ENCODE measurements around the gene GLRA1.

Gene GLRA1

DNA sequence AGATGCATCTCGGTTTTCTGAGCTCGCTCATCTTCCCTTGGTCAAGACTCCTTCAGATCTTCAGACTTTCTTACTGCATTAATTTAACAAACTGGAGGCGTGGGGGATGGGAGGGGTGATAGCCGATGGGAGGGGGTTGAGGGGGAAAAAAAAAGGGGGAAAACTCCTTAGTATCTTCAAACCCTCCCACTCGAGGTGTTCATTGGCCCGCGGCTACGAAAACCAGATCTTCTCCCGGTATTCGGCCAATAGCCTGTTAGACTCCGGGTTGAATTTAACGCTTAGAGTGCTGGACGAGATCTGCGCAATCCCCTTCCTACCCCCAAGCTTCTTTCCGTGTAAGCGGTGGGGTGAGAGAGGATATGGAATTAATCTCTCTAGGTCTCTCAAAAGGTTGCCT is 689 bp upstream of the GLRA1 start:
- TF ChIP-seq, protein P1, sequence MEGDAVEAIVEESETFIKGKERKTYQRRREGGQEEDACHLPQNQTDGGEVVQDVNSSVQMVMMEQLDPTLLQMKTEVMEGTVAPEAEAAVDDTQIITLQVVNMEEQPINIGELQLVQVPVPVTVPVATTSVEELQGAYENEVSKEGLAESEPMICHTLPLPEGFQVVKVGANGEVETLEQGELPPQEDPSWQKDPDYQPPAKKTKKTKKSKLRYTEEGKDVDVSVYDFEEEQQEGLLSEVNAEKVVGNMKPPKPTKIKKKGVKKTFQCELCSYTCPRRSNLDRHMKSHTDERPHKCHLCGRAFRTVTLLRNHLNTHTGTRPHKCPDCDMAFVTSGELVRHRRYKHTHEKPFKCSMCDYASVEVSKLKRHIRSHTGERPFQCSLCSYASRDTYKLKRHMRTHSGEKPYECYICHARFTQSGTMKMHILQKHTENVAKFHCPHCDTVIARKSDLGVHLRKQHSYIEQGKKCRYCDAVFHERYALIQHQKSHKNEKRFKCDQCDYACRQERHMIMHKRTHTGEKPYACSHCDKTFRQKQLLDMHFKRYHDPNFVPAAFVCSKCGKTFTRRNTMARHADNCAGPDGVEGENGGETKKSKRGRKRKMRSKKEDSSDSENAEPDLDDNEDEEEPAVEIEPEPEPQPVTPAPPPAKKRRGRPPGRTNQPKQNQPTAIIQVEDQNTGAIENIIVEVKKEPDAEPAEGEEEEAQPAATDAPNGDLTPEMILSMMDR (IDR thresholded peaks at IDR 0.05; ENCODE audit: low read depth, low read length, missing control alignments) = no peak
- no peak for DNase-seq (ENCODE audit: extremely low read depth, low read depth)
- no peak overlapping the region for H3K4me3 ChIP-seq (replicated peaks; ENCODE audit: low read depth, low read length)

DNA sequence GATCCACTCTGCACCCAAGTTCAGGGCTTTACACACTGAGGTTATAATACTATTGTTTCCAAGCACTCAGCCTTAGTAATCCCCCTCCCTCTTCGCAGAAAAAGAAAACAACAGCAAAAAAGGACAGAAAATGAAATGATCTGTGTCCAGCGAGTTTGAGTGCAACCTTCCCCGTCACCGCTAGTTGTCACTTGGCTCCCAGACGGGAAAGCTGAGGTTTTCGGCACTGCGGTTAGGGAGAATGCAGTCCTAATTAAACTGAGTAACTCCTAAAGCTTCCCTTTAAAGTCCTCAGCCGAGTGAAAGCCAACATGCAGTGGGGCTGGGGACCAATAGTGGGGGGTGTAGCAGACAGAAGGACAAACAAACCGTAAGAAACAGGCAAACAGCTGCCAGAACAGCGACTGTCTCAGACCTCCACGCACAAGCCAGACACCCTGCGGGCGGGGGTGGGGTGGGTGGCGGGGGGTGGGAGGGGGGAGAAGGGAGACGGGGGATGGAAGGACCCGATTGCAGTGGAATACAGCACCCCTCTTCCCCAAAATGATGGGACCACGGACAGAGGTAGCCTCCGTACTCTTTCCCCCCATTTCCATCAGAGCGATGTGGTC is 680 bp downstream of the GLRA1 start:
- DNase-seq (ENCODE audit: extremely low read depth, low read depth) = no peak
- TF ChIP-seq, protein P1 (IDR thresholded peaks at IDR 0.05; ENCODE audit: low read depth, low read length, missing control alignments) = peak; percentile 37
- no peak overlapping the region for H3K4me3 ChIP-seq (replicated peaks; ENCODE audit: low read depth, low read length)

DNA sequence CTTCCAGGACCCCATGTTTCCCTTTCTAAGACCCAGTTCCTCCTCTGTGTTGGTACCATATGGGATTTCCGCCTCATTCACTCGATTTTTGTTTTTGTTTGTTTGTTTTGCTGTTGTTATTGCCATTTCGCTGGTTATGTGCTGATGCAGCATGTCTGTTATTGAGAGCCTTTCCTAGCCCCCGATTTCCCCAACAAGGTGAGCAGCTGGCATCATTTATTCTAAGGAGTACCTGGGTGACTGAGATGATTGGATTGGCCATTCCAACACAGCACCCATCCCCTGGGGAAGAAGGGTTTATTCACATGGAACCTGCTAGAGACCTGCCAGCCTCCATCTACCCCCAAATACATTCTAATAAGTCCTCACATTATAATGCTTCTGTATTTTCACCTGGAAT is 2.7 kb downstream of the GLRA1 start:
- DNase-seq (ENCODE audit: extremely low read depth, low read depth) = no peak
- TF ChIP-seq, protein P1 (IDR thresholded peaks at IDR 0.05; ENCODE audit: low read depth, low read length, missing control alignments) = no peak

DNA sequence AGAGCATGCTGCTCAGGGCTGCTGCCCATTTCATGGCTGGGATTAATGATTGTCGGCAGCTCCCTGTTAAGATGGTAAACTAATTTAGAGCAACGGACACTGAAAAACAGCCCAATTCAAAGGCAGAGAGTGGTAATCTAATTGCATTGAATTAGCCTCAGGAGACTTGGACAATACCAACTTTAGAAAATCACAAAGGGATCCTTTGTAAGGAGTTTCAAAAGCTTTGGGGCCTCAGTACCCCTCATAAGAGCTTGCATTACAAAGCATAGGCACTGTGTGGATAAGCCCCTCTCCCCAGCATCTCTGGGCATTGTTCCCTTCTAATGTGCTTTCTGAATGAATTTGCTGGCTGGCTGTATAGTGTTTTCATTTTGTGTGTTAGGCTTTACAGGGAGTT is 6.7 kb downstream of the GLRA1 start:
- DNase-seq (ENCODE audit: extremely low read depth, low read depth) = no peak
- H3K4me3 ChIP-seq (replicated peaks; ENCODE audit: low read depth, low read length) = no peak overlapping the region
- TF ChIP-seq, protein P1 (IDR thresholded peaks at IDR 0.05; ENCODE audit: low read depth, low read length, missing control alignments) = no peak

More for the DNA sequence above, 2.7 kb downstream of the GLRA1 start:
- no peak overlapping the region for H3K4me3 ChIP-seq (replicated peaks; ENCODE audit: low read depth, low read length)

DNA sequence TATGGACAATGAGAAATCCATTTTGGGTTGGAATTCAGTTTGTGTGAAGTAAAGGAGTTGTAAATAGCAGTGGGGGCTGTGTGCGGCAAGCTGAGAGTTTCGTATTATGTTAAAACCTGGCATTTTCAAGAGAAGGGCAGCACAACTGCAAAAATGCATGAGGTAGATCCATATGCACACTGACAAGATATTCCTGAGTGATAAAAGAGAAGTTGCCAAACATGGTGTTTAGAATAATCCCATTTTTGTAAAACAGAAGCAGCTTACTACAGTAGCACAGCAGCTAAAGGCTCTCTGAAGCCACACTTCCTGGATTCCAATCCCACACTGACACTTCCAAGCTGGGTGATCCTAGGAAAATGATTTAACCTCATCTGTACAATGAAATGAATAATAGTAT is 11.2 kb downstream of the GLRA1 start:
- H3K4me3 ChIP-seq (replicated peaks; ENCODE audit: low read depth, low read length) = no peak overlapping the region
- TF ChIP-seq, protein P1 (IDR thresholded peaks at IDR 0.05; ENCODE audit: low read depth, low read length, missing control alignments) = no peak
- no peak for DNase-seq (ENCODE audit: extremely low read depth, low read depth)

DNA sequence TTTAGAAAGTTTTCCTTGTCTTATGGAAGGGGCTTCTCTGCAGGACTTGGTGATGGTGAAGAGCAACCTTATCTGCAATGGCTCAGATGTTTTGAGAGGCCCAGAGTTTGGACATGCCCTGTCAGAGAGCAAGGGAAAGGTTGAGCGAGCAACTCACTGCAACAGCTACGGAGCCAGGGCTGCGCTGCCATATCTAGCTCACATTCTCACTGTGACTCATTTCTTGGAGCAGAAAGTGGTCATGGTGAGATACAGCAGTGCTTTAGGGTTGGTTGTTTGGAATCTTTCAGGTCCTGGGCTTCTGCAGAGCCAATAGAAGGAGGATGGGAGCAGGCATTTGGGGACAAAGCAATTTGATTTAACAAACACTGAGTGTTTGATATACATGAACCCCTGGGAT is 12.3 kb downstream of the GLRA1 start:
- no peak for DNase-seq (ENCODE audit: extremely low read depth, low read depth)
- TF ChIP-seq, protein P1 (IDR thresholded peaks at IDR 0.05; ENCODE audit: low read depth, low read length, missing control alignments) = no peak
- no peak overlapping the region for H3K4me3 ChIP-seq (replicated peaks; ENCODE audit: low read depth, low read length)

DNA sequence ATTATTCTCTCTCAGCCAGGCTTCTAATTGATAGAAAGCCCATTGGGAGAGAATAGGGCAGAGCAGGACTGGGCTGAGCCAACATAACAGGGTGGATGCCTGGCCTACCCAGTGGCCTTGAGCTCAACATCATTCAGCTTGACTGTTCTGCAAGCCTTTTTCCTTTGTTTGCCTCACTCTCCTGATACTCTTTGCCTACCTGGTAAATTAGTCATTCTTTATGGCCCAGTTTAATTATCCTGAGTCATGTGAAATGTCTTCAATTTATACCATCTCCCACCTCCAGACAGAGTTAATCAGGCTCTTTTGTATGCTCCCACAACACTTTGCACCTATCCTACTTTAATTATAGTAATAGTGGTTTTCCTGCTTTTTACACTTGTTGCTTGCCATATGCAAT is 13.6 kb downstream of the GLRA1 start:
- no peak overlapping the region for H3K4me3 ChIP-seq (replicated peaks; ENCODE audit: low read depth, low read length)
- DNase-seq (ENCODE audit: extremely low read depth, low read depth) = no peak
- TF ChIP-seq, protein P1 (IDR thresholded peaks at IDR 0.05; ENCODE audit: low read depth, low read length, missing control alignments) = no peak

Data from HFF-Myc (cell line).